ENCODE measurements around the gene AANAT.

DNA sequence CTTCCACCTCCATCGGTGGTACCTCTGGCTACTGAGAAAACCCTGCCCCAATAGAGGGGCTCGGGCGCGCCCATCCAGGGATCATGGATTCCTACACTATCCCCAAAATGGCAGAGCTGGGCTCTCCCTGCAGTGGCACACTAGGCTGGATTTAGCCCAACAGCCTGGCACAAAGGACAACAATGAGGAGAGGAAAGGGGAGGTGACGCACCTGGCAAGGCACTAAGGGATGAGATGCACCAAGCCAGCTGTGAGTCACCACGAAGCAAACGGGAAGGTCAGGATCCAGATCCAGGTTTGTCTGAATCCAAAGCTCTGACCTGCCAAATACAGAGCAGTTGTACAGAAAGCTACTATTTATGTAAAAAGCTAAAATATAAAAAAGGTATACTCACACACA, 32.5 kb upstream of the AANAT start:
- no peak for TF ChIP-seq CTCF (conservative IDR thresholded peaks at IDR 0.05)
- no peak for TF ChIP-seq EZH2 (IDR thresholded peaks at IDR 0.05; ENCODE audit: low read depth)

All from PC-9 (cell line).